ENCODE measurements around the gene ZBTB7B. TPM values are rescaled to one million over a fixed set of nuclear protein-coding genes. Genes with fewer than 3 reads are reported as not detected.

The ZBTB7B gene
- total RNA-seq, 1 donor from 2014 or later = 56.6 TPM

DNA sequence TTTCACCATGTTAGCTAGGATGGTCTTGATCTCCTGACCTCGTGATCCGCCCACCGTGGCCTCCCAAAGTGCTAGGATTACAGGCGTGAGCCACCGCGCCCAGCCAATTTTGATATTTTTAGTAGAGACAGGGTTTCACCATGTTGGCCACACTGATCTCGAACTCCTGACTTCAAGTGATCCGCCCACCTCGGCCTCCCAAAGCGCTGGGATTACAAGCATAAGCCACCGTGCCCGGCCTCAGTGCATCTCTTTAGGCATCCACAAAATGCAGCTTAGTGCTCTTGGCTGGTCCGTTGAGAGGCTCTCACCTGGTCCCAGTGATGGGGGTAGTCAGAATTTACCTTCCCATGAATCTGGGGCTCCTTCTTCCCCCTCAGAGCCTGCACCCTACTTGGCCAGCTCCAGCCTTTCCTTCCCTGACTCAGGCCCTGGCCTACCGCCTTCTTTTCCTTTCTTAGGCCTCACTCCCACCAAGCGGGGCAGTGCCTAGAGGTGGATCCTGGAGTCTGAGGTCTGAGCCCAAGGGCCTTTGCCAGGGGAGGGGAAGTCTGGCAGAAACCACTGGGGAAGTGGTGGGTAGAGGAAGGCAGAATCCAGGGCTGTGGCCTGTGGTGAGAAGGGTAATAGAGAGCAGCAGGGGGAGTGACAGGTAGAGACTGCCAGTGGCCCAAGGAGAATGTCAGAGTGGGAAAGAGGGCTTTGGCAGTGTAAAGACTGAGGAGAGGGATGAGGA is 5.5 kb upstream of the ZBTB7B start:
- Mint-ChIP-seq H3K4me3 (no peak overlapping the region), H3K27ac (no peak overlapping the region), H3K27me3 (no peaks in the 10 kb centered on the region), H3K9me3 (no peaks in the 10 kb centered on the region), H3K36me3 (ENCODE audit: low read depth) (peaks cover 10% of the 10 kb centered on the region), H3K4me1 (peaks cover 21% of the 10 kb centered on the region)
- no peak for ATAC-seq (ENCODE audit: low read depth)
- ChIA-PET POLR2A (interaction anchor here (0.7 to 1.9 kb wide), 4 partner anchors 11 to 24 kb away, joined by 4 to 7 read pairs (median 6); partner anchors contain the start of gene FLAD1), CTCF (interaction anchor here (1.0 kb wide), 1 partner anchor 21 kb away, joined by 3 read pairs; no protein-coding TSS in a partner anchor)
- no peak for DNase-seq
- TF ChIP-seq, protein P1, sequence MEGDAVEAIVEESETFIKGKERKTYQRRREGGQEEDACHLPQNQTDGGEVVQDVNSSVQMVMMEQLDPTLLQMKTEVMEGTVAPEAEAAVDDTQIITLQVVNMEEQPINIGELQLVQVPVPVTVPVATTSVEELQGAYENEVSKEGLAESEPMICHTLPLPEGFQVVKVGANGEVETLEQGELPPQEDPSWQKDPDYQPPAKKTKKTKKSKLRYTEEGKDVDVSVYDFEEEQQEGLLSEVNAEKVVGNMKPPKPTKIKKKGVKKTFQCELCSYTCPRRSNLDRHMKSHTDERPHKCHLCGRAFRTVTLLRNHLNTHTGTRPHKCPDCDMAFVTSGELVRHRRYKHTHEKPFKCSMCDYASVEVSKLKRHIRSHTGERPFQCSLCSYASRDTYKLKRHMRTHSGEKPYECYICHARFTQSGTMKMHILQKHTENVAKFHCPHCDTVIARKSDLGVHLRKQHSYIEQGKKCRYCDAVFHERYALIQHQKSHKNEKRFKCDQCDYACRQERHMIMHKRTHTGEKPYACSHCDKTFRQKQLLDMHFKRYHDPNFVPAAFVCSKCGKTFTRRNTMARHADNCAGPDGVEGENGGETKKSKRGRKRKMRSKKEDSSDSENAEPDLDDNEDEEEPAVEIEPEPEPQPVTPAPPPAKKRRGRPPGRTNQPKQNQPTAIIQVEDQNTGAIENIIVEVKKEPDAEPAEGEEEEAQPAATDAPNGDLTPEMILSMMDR (IDR thresholded peaks at IDR 0.05) = no peak
- intact Hi-C loops (cut with micrococcal nuclease) = no loop called here

DNA sequence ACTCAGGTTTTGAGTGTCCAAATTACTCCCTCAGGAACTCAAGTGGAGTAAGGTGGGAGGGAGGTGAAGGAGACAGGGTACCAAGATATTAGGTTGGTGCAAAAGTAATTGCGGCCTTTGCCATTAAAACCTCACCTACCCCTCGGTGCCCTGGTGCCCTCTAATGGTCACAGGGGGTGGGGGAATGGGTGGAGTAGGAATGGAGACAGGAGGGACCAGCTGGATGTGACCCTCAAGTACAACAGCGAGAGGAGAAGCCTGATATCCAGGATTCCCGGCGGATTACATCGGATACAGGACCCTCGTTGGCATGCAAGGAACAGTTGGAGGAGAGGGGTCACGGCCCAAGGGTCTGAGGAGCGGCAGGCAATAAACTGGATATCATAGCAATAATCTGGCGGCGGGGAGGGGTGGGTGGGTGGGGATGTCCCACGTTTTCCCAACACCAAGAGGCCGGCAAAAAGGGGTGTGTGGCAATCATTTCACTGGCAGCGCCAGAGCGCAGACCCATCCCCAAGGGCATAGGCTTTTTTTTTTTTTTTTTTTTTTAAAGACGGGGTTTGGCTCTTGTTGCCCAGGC is 4.3 kb upstream of the ZBTB7B start:
- Mint-ChIP-seq H3K36me3 (ENCODE audit: low read depth) (peaks cover 6% of the 10 kb centered on the region), H3K9me3 (no peaks in the 10 kb centered on the region), H3K4me3 (peak overlapping the region; percentile 58), H3K27ac (peak overlapping the region; percentile 87), H3K4me1 (peaks cover 21% of the 10 kb centered on the region), H3K27me3 (no peaks in the 10 kb centered on the region)
- ChIA-PET POLR2A (interaction anchor here (0.9 to 7.2 kb wide), 8 partner anchors 14 to 42 kb away, joined by 3 to 68 read pairs (median 18); partner anchors contain the start of genes CKS1B, FLAD1, PBXIP1 and PYGO2), CTCF (interaction anchor here (0.9 to 3.2 kb wide), 16 partner anchors 10 to 330 kb away, joined by 3 to 35 read pairs (median 4); partner anchors contain the start of genes ADAM15, CKS1B, FLAD1 and PBXIP1)
- no peak for DNase-seq
- TF ChIP-seq, protein P1 (IDR thresholded peaks at IDR 0.05) = no peak
- intact Hi-C loops (cut with micrococcal nuclease) = no loop called here
- ATAC-seq (ENCODE audit: low read depth) = no peak

DNA sequence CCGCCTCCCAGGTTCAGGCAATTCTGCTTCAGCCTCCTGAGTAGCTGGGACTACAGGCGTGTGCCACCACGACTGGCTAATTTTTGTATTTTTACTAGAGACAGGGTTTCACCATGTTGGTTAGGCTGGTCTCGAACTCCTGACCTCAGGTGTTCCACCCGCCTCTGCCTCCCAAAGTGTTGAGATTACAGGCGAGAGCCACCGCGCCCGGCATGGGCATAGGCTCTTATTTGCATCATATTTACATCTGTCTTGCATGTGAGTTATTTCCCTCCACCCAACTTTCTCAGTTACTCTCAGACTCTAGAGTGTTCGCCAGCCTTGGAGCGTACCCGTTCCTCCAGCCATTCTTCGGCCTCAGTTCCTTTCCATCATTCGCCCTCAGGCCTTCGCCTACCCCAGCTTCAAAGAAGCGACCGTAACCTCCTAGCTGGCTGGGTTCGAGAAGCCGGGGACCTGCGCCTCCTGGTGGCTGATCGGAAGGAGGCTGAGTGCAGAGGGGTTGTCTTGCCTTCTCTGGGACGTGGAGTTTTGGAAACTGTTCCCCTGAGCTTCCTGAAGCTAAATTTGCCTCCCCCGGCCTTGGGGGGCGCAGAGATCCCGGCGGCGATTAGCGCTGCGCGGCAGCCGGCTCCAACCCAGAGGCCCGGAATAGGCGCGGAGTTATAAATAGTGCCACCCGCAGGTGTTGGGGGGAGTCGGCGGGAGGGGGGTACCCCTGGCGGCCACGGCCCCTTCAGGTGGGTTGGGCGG is 3.6 kb upstream of the ZBTB7B start:
- ATAC-seq (ENCODE audit: low read depth) (no peak), DNase-seq (peak; percentile 51)
- Mint-ChIP-seq H3K27me3 (no peaks in the 10 kb centered on the region), H3K9me3 (no peaks in the 10 kb centered on the region), H3K27ac (peak overlapping the region; percentile 87), H3K4me1 (peaks cover 27% of the 10 kb centered on the region), H3K36me3 (ENCODE audit: low read depth) (peaks cover 6% of the 10 kb centered on the region), H3K4me3 (peak overlapping the region; percentile 81)
- ChIA-PET POLR2A (interaction anchor here (0.9 to 7.2 kb wide), 12 partner anchors 13 to 564 kb away, joined by 3 to 68 read pairs (median 7); partner anchors contain the start of genes ASH1L, CKS1B, FLAD1 and PBXIP1), CTCF (interaction anchor here (0.9 to 3.2 kb wide), 17 partner anchors 11 to 331 kb away, joined by 3 to 35 read pairs (median 4); partner anchors contain the start of genes ADAM15, CKS1B, FLAD1 and PBXIP1)
- TF ChIP-seq, protein P1 (IDR thresholded peaks at IDR 0.05) = peak; percentile 50
- intact Hi-C loops (cut with micrococcal nuclease) = loop anchor here (1.0 kb wide), 2 partner anchors 38 to 62 kb away; partner anchors contain the start of gene PYGO2

DNA sequence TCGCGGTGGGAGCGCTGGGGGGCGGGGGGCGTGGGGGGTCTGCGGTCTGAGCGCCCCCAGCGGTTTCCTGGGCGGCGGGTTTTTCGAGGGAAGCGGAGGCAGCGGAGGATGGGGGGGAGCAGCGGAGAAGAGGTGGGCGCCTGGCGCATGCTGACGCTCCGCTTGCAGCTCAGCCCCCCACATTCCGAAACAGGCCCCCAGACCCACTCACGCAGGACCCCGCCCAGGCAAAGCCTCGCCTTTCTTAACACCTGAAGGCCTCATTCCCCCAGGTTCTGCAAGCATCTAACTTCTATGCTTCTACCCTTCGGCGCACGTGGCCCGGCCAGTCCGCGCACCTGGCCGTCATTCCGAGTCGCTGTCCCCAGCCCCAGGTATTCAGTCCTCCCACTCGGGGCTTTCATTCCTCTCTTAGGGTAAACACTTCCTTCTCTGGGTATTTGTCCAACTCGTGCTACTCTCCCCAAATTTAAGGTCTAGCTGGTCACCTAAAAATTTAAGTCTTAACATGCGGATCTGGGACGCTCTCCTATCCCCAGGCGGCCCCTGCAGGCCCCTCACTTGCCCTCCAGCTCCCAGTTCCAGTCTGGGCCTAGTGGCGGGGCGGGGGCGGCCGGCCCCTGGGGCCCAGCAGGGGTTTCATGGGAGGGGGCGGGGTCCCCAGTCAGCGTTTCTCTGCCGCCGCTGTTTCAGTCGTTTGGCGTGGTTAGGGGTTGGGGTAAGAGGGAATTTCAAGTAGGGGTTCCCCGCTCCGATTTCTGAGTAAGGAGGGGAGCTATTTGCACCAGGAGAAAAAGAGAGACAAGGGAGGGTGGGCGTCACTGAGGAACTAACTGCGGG is 2.8 kb upstream of the ZBTB7B start:
- no peaks in the 10 kb centered on the region for H3K27me3 Mint-ChIP-seq
- TF ChIP-seq, protein P1 (IDR thresholded peaks at IDR 0.05) = no peak
- intact Hi-C loops (cut with micrococcal nuclease) = loop anchor here (1.0 kb wide), 2 partner anchors 38 to 62 kb away; partner anchors contain the start of gene PYGO2
- peak overlapping the region; percentile 94 for H3K4me3 Mint-ChIP-seq
- ATAC-seq (ENCODE audit: low read depth) = no peak
- peaks cover 6% of the 10 kb centered on the region for H3K36me3 Mint-ChIP-seq (ENCODE audit: low read depth)
- peak overlapping the region; percentile 86 for H3K27ac Mint-ChIP-seq
- H3K4me1 Mint-ChIP-seq = peaks cover 33% of the 10 kb centered on the region
- DNase-seq = peak; percentile 41
- ChIA-PET CTCF (interaction anchor here (0.9 to 3.2 kb wide), 16 partner anchors 11 to 332 kb away, joined by 3 to 35 read pairs (median 4); partner anchors contain the start of genes ADAM15, CKS1B, FLAD1 and PBXIP1), POLR2A (interaction anchor here (0.9 to 7.2 kb wide), 16 partner anchors 12 to 563 kb away, joined by 3 to 68 read pairs (median 4); partner anchors contain the start of genes ASH1L, CKS1B, FLAD1 and KRTCAP2)
- H3K9me3 Mint-ChIP-seq = no peaks in the 10 kb centered on the region

Measured in activated B cell treated with CpG ODN at 0.5 μM for 24 hours (primary cell).